Stimulated activated CD4-positive, alpha-beta T cell treated with anti-CD3 and anti-CD28 coated beads, Interleukin-1b, Interleukin-23, amount 100 ng/mL, for 24 hours (primary cell): Measurements from ENCODE around the gene KRT76.
"Not testable (repeated sequence)": the region's sequence is repeated elsewhere in the genome, so short reads cannot be mapped to it uniquely, and the experiment has no call there.

Experiments used
- DNase-seq, 4 experiments: peaks; one replicate each; pipeline ENCODE4 v3.0.0-alpha.2; 2020; ENCODE audit warnings: low read depth in 4 of 4, low spot score in 1 of 4

Gene KRT76

GRCh38 chr12:52761218-52761617 is 15.9 kb downstream of the KRT76 start:
- DNase-seq, result not testable (repeated sequence)

- DNase-seq, result no peak
Observed at GRCh38 chr12:52760623-52761022, 16.5 kb downstream of the KRT76 start.

GRCh38 chr12:52759695-52760094 is 17.4 kb downstream of the KRT76 start:
- no peak for DNase-seq

GRCh38 chr12:52759218-52759617 is 17.9 kb downstream of the KRT76 start:
- no peak for DNase-seq

- no peak for DNase-seq
Observed at GRCh38 chr12:52757449-52758176, 19.5 kb downstream of the KRT76 start.

GRCh38 chr12:52756281-52756960 is 20.7 kb downstream of the KRT76 start:
- no peak for DNase-seq

GRCh38 chr12:52755533-52755932 is 21.6 kb downstream of the KRT76 start:
- no peak for DNase-seq

- DNase-seq, result no peak
Observed at GRCh38 chr12:52754135-52754534, 23.0 kb downstream of the KRT76 start.

- no peak for DNase-seq
Observed at GRCh38 chr12:52753283-52753682, 23.9 kb downstream of the KRT76 start.

GRCh38 chr12:52752516-52752915 is 24.6 kb downstream of the KRT76 start:
- no peak for DNase-seq

- DNase-seq, result no peak
Observed at GRCh38 chr12:52751795-52752194, 25.4 kb downstream of the KRT76 start.

GRCh38 chr12:52750532-52750931 is 26.6 kb downstream of the KRT76 start:
- DNase-seq, result not testable (repeated sequence)

- no peak for DNase-seq
Observed at GRCh38 chr12:52749827-52750226, 27.3 kb downstream of the KRT76 start.

- DNase-seq, result no peak
Observed at GRCh38 chr12:52748578-52748977, 28.6 kb downstream of the KRT76 start.

- no peak for DNase-seq
Observed at GRCh38 chr12:52745554-52745953, 31.6 kb downstream of the KRT76 start.

- DNase-seq, result no peak
Observed at GRCh38 chr12:52744493-52745156, 32.5 kb downstream of the KRT76 start.

GRCh38 chr12:52742822-52743457 is 34.2 kb downstream of the KRT76 start:
- DNase-seq, result no peak

- no peak for DNase-seq
Observed at GRCh38 chr12:52742196-52742580, 35.0 kb downstream of the KRT76 start.

GRCh38 chr12:52741375-52742195 is 35.6 kb downstream of the KRT76 start:
- peak; percentile 16 to 36 (median 28) for DNase-seq

- no peak for DNase-seq
Observed at GRCh38 chr12:52740584-52740983, 36.6 kb downstream of the KRT76 start.

- DNase-seq, result no peak
Observed at GRCh38 chr12:52739963-52740362, 37.2 kb downstream of the KRT76 start.
